SK-N-SH (cell line): ENCODE results near the gene MINDY1.

Experiments used
- CTCF ChIP-seq: fragments of 200-600 bp; sonication (generic); IDR thresholded peaks from 2 replicates; pipeline ENCODE4 v1.6.1; 2017; ENCODE audit warnings: antibody characterized with exemption, mild to moderate bottlenecking, moderate library complexity
- EP300 ChIP-seq, 2 experiments: IDR thresholded peaks; 2 replicates each; pipeline versions ENCODE4 v1.4.0 to v1.6.1; 2012; ENCODE audit warnings: borderline replicate concordance in 1 of 2, low read depth in 1 of 2, low read length in 1 of 2
- EZH2phosphoT487 ChIP-seq: fragments of 200-600 bp; sonication (generic); IDR thresholded peaks from 2 replicates; pipeline ENCODE4 v1.6.1; 2017; ENCODE audit warnings: low read depth, mixed run types, mild to moderate bottlenecking, antibody characterized with exemption, moderate library complexity, borderline replicate concordance
- FOSL2 ChIP-seq: IDR thresholded peaks from 2 replicates; pipeline ENCODE4 v1.4.0; 2012; ENCODE audit warnings: low read depth, mild to moderate bottlenecking, moderate library complexity, borderline replicate concordance
- MEF2A ChIP-seq: IDR thresholded peaks from 2 replicates; pipeline ENCODE4 v1.4.0; 2012; ENCODE audit warnings: low read depth, borderline replicate concordance
- NFIC ChIP-seq: IDR thresholded peaks from 2 replicates; pipeline ENCODE4 v1.4.0; 2012; ENCODE audit warnings: borderline replicate concordance
- POLR2AphosphoS5 ChIP-seq: IDR thresholded peaks from 2 replicates; pipeline ENCODE4 v1.6.1; 2012; ENCODE audit warnings: low read depth, low read length
- RAD21 ChIP-seq: IDR thresholded peaks from 2 replicates; pipeline ENCODE4 v1.6.1; 2012; ENCODE audit warnings: mild to moderate bottlenecking, low read length
- REST ChIP-seq: IDR thresholded peaks from 2 replicates; pipeline ENCODE4 v1.6.1; 2012; ENCODE audit warnings: mild to moderate bottlenecking, low read depth, low read length, moderate library complexity
- SIN3A ChIP-seq: IDR thresholded peaks from 2 replicates; pipeline ENCODE4 v1.6.1; 2012; ENCODE audit warnings: low read depth, mild to moderate bottlenecking, low read length, moderate library complexity, borderline replicate concordance
- TEAD4 ChIP-seq: IDR thresholded peaks from 2 replicates; pipeline ENCODE4 v1.4.0; 2012; ENCODE audit warnings: mild to moderate bottlenecking, borderline replicate concordance; ENCODE audit not compliant: insufficient read depth
- YY1 ChIP-seq: IDR thresholded peaks from 2 replicates; pipeline ENCODE4 v1.4.0; 2012; ENCODE audit warnings: low read depth, mild to moderate bottlenecking
- TF ChIP-seq, protein P1 (sequence below): IDR thresholded peaks from 2 replicates; pipeline ENCODE4 v1.4.0; 2012; ENCODE audit warnings: low read depth
- TF ChIP-seq, protein P2 (sequence below): IDR thresholded peaks from 2 replicates; pipeline ENCODE4 v1.4.0; 2012; ENCODE audit warnings: low read depth, borderline replicate concordance

DNA sequence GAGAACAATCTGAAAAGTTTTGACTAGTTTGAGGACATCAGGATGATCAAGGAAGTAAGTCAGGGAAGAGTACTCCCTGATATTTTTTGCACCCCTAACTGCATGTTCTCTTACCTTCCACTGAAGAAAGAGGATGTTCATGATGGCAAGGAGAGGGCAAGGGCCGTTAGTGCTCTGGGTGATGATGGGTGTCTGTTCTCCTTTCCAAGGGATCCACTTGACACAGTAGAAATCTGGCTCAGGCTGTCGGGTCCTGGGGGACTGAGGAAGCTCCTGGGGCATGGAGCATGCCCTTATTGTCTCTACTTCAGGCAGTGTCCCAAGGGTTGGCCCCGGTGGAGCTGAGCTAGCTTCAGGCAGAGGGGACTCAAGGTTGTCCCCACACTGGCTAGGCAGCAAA, 4.7 kb downstream of the MINDY1 start:
- TF ChIP-seq, protein P1, sequence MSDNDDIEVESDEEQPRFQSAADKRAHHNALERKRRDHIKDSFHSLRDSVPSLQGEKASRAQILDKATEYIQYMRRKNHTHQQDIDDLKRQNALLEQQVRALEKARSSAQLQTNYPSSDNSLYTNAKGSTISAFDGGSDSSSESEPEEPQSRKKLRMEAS, result no peak
- TF ChIP-seq POLR2AphosphoS5 (no peak), CTCF (no peak), MEF2A (no peak), EP300 (IDR thresholded peaks at IDR 0.05; ENCODE audit: borderline replicate concordance in 1 of 2, low read depth in 1 of 2, low read length in 1 of 2) (no peak), YY1 (no peak), REST (no peak), SIN3A (no peak), TEAD4 (no peak), FOSL2 (no peak), RAD21 (no peak), EZH2phosphoT487 (no peak), NFIC (no peak)
- TF ChIP-seq, protein P2, sequence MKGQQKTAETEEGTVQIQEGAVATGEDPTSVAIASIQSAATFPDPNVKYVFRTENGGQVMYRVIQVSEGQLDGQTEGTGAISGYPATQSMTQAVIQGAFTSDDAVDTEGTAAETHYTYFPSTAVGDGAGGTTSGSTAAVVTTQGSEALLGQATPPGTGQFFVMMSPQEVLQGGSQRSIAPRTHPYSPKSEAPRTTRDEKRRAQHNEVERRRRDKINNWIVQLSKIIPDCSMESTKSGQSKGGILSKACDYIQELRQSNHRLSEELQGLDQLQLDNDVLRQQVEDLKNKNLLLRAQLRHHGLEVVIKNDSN, result no peak
